Stimulated activated CD4-positive, alpha-beta T cell treated with anti-CD3 and anti-CD28 coated beads, Interleukin-2, amount 100 ng/mL, for 4 hours (primary cell): Measurements from ENCODE around the gene PANK1.

Experiments used
- DNase-seq: peaks from one replicate; pipeline ENCODE4 v3.0.0-alpha.2; 2020; ENCODE audit warnings: low read depth

Gene PANK1

DNA sequence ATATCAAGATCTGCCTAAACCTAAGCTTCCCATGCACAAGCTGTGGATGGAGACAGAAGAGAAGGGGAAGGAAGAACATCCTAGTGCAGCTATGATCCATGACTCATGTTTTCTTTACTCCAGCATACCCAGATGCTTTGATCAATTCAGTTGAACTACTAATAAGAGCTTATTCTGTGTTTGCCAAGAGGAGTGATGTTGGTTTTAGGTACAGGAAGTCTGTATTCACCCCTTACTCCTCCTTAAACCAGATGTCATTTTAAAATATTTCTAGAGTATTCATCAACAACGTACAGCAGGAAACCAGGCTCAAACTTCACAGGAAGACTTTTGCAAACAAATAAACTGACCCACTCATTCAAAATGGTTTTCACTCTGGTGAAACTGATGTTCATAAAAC lies 29.2 kb downstream of the PANK1 start:
- DNase-seq: no peak

- no peak for DNase-seq
These were observed 29.9 kb downstream of the PANK1 start for GRCh38 chr10:89615112-89615511.

GRCh38 chr10:89613582-89613981 lies 31.5 kb downstream of the PANK1 start:
- no peak for DNase-seq

GRCh38 chr10:89611282-89611681 lies 33.8 kb downstream of the PANK1 start:
- no peak for DNase-seq

GRCh38 chr10:89609833-89610346 lies 35.2 kb downstream of the PANK1 start:
- no peak for DNase-seq

DNA sequence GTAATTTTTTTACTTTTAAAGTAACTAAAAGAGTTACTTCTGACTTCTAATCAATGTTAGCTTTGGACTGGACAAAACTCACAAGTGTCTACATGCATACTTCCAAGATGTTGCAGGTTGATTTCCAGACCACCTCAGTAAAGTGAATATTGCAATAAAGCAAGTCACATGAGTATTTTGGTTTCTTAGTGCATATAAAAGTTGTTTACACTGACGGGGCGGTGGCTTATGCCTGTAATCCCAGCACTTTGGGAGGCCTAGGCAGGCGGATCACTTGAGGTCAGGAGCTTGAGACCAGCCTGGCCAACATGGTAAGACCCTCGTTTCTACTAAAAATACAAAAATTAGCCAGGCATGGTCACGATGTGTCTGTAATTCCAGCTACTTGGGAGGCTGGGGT lies 40.8 kb downstream of the PANK1 start:
- DNase-seq: no peak

- no peak for DNase-seq
These were observed 42.1 kb downstream of the PANK1 start for GRCh38 chr10:89602919-89603318.

- no peak for DNase-seq
These were observed 43.2 kb downstream of the PANK1 start for GRCh38 chr10:89601728-89602361.

DNA sequence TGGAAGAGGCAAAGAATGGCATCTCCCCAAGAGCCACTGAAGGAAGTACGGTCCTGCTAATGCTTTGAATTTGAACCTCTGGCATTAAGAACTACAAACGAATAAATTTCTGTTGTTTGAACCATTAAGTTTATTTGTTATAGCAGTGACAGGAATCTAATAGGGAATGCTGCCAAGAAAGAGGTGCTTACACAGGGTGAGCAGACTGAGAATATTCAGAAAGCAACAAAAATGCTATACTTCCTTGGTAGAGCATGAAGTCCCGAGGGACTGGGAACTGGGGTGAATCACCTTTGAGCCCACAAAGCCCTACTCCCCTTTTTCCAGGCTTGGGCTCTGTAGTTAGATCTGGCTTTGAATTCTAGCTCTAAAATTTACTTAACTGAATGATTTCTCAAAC lies 45.0 kb downstream of the PANK1 start:
- DNase-seq: no peak

GRCh38 chr10:89593043-89593442 lies 52.0 kb downstream of the PANK1 start:
- DNase-seq: no peak

DNA sequence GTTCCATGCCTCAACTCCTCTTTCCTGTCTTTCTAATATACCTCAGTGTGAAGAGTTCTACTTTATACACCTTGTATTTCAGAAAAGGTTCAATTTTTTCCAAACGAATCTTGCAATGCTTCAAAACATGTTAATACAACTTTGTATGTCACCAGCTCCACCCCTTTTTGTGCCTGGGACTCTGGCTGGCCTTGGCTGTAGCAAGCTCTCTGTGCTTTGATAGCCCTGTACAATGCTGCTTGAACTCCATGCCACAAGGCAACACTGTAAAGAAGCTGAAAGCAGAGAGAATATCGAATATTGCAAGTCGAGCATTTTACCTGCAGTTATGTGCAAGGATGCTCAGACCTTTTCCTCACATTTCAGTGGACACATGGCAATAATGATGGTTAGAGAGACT lies 52.5 kb downstream of the PANK1 start:
- no peak for DNase-seq

GRCh38 chr10:89591796-89592271 lies 53.2 kb downstream of the PANK1 start:
- DNase-seq: no peak

DNA sequence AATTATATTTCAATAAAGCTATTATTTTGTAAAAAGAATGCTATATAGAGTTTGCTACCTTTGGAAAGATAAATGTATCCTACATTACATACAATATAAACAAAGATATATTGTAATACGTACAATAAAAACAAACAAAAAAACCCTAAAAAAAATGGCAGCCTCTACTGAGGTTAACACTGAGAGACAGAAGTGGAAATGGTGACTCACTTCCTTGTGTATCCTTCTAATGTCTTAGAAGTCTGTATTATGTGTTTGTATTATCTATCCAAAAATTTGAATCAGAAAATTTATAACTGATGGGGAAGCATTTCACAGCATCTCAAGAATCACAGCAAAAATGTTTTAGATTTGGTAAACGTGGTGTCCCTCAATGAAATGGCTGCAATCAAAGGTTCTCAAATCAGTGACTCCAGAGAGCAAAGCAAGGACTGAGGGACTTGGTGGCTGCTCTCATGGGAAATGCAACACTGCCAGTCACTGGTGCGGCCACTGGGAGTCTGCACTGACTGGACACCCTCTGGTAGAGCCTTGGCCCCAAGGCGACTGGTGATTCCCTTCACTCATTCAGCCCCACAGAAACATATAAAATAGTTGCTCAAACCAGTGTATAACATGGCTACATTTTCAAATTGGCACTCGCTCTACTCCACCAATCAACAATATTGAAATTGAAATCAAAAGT lies 53.8 kb downstream of the PANK1 start:
- no peak for DNase-seq

DNA sequence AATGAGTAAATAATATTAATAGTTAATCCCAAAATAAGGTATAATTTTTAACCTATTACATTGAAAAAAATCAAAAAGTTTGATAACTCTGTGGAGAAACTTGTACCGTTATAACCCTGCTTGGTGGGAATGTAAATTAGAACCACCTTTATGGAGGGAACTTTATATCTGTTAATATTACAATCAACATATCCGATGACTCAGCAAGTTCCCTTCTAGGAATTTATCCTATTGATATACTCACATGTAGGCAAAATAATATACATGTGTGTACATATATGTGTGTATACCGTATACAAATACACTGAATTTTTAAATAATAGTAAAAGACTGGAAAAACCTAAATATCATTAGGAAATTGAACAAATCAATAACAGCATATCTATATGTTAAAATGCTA lies 54.7 kb downstream of the PANK1 start:
- DNase-seq: no peak

- DNase-seq: no peak
These were observed 55.8 kb downstream of the PANK1 start for GRCh38 chr10:89589101-89589720.

- DNase-seq: no peak
These were observed 56.4 kb downstream of the PANK1 start for GRCh38 chr10:89588671-89589070.

DNA sequence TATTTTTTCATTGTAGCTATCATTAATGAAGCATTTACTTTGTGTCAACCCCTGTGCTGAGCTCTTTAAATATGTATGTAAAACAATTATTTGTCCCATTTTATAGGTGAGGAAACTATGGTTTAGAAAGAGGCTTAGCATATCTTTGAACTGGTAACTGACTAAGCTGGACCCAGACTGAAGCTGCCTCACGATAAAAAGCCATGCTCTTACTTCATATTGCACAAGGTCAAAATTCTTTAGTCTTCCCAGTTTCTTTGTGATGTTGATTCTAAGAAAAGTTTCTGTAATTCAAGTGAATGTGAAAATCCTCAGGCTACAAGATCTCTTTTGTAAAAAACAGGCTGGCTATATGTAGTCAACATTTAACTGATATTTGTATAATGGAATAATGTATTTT lies 63.0 kb downstream of the PANK1 start:
- DNase-seq: no peak

GRCh38 chr10:89580243-89580642 lies 64.8 kb downstream of the PANK1 start:
- DNase-seq: no peak

DNA sequence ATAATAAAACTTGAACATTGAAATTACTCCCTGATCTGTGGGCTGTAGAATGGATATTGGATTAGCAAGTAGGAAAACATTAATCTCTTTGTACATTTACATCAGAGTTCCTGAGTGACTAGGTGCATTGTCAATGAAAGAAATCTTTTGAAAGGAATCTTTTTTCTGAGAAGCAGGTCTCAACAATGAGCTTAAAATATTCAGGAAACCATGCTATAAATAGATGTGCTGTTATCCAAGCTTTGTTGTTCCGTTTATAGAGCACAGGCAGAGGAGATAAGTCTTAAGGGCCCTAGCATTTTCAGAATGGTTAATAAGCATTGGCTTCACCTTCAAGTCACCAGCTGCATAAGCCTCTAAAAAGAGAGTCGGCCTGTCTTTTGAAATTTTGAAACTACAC lies 68.3 kb downstream of the PANK1 start:
- no peak for DNase-seq

DNA sequence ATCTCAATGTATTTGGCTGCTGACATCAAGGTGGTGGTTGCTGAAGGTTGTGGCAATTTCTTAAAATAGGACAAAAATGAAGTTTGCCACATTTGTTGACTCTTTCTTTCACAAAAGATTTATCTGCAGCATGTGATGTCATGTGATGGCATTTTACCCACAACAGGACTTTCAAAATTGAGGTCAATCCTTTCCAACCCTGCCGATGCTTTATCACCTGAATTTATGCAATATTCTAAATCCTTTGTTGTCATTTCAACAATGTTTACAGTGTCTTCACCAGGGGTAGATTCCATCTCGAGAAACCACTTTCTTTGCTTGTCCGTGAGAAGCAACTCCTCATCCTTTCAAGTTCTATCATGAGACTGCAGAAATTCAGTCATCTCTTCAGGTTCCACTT lies 69.0 kb downstream of the PANK1 start:
- no peak for DNase-seq

- no peak for DNase-seq
These were observed 70.0 kb downstream of the PANK1 start for GRCh38 chr10:89575031-89575430.

GRCh38 chr10:89574368-89574767 lies 70.7 kb downstream of the PANK1 start:
- DNase-seq: no peak

DNA sequence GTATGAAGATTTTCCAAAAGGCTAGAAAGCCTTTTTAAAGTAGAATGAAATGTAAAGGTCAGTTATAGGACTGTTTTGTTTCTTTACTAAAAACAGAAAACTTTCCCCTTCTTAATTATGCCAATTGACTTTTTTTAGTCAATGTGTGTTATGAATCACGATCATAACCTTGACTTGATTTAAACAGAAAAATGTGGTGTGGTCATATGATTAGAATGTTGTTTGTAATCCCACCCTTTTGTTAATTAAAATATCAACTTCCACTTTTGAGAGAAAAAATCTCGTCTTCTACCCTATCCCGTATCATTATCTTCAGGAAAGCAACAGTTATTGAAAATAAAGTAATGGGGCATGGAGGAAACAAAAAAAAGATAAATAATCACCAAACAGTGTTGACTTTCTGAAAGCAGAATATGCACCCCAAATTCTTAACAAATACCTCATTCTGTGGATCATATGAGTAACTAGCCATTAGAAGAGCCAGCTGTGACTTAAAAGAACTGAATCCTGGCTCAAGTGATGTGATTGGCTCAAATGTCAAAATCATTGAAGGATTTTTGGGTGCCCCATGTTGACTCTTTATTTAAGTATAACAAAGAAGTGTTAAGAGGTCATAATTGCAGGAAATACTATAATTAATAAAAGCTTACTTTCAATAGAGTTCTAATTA lies 77.3 kb downstream of the PANK1 start:
- no peak for DNase-seq
